Coronary artery (tissue), 2 donors: ENCODE data around the gene RNF208.
"Not testable (repeated sequence)": the region's sequence is repeated elsewhere in the genome, so short reads cannot be mapped to it uniquely, and the experiment has no call there.

ENCODE experiments used
- DNase-seq: peaks from one replicate; pipeline ENCODE4 v3.0.0-alpha.2; 2017; ENCODE audit warnings: low spot score
- H3K27ac ChIP-seq, 2 donors: fragments of 200-600 bp; sonication (generic); one replicate each; pipeline ENCODE4 v1.5.1; 2016 to 2019
- H3K4me3 ChIP-seq: fragments of 200-600 bp; sonication (generic); 2 replicates; pipeline ENCODE4 v1.5.1; 2016; ENCODE audit warnings: mild to moderate bottlenecking, moderate library complexity
- TF ChIP-seq, protein P1 (sequence below): fragments of 200-600 bp; sonication (generic); IDR thresholded peaks from one replicate; pipeline ENCODE4 v1.5.1; 2019; ENCODE audit warnings: antibody characterized with exemption

The RNF208 gene

DNA sequence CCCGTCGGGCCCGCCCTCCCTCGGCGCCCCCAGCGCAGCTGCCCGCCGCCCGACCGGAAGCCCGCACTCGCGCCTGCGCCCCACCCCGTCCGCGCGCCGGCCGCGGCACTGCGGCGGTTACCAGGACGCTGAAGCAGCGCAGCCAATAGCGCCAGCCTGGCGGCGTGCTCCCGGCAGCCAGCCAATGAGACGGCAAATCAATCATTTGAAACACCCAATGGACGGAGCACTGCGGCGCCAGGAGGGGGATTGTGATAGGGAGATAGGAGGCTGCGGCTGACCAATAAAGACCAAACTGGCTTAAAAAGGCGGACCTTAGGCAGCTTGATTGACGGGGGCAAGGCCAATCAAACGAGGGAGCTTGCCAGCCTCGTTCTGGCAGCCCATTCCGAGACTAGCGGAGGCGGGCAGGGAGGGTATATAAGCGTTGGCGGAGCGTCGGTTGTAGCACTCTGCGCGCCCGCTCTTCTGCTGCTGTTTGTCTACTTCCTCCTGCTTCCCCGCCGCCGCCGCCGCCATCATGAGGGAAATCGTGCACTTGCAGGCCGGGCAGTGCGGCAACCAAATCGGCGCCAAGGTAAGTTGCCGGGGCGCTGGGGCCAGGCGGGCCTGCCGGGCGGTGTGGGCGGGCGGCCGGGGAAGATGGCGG, 18.9 kb upstream of the RNF208 start, which contains the start of gene TUBB4B:
Gene TUBB4B, plus strand, starts transcription at position 447 of the 649 bp plus-strand sequence. Its CDS starts 74 bp downstream, at position 521.
- Histone ChIP-seq H3K4me3 (peak within 1 kb of the TSS; percentile 99), H3K27ac (peak within 1 kb of the TSS; percentile 89 to 100)
- TF ChIP-seq, protein P1, sequence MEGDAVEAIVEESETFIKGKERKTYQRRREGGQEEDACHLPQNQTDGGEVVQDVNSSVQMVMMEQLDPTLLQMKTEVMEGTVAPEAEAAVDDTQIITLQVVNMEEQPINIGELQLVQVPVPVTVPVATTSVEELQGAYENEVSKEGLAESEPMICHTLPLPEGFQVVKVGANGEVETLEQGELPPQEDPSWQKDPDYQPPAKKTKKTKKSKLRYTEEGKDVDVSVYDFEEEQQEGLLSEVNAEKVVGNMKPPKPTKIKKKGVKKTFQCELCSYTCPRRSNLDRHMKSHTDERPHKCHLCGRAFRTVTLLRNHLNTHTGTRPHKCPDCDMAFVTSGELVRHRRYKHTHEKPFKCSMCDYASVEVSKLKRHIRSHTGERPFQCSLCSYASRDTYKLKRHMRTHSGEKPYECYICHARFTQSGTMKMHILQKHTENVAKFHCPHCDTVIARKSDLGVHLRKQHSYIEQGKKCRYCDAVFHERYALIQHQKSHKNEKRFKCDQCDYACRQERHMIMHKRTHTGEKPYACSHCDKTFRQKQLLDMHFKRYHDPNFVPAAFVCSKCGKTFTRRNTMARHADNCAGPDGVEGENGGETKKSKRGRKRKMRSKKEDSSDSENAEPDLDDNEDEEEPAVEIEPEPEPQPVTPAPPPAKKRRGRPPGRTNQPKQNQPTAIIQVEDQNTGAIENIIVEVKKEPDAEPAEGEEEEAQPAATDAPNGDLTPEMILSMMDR = no peak
- peak; percentile 99 for DNase-seq

DNA sequence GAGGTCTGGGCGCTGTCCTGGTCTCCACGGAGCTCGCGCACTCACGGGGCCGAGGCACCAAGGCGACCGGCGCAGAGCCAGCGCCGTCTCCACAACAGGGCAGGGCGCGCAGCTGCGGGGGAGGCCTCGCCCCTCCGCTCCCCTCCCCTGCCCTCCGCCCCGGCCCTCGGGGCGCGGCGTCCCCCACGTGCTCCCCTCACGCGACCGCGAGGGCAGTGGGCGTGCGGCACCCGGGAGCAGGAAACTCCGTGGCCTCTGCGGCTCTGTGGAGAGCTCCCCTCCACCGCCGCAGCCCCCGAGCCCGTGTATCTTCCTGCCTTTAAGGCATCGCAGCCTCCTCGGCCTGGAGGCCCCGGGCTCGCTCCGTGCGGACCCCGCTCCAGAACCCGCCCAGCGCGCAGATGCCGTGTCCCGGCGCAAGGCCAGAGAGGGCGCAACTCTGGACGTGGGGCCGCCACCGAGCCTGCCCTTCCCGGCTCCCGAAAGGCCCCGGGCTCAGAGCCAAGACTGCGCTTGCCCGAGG, 18.3 kb upstream of the RNF208 start:
- H3K4me3 ChIP-seq = peak overlapping the region; percentile 84

DNA sequence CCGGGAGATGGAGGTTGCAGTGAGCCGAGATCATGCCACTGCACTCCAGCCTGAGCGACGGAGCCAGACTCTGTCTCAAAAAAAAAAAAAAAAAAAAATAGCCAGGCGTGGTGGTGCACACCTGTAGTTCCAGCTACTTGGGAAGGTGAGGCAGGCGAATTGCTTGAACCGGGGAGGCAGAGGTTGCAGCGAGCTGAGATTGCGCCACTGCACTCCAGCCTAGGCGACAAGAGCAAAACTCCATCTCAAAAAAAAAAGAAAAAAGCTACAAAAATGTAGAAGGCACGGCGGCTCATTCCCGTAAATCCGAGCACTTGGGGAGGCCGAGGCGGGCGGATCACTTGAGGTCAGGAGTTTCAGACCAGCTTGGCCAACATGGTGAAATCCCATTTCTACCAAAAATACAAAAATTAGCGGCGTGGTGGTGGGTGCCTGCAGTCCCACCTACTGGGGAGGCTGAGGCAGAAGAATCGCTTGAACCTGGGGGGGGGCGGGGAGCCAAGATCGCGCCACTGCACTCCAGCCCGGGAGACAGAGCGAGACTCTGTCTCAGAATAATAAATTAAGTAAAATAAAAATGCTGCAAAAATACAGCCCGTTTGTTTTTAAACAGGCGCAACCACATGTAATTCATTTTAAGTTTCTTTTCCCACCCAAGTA, 17.6 kb upstream of the RNF208 start:
- peak overlapping the region; percentile 84 for H3K4me3 ChIP-seq
- DNase-seq = not testable (repeated sequence)
- peak overlapping the region; percentile 81 to 100 for H3K27ac ChIP-seq

More for the DNA sequence above, 18.3 kb upstream of the RNF208 start:
- H3K27ac ChIP-seq = peak overlapping the region; percentile 81 to 100
- DNase-seq = peak; percentile 88
- TF ChIP-seq, protein P1 = no peak

DNA sequence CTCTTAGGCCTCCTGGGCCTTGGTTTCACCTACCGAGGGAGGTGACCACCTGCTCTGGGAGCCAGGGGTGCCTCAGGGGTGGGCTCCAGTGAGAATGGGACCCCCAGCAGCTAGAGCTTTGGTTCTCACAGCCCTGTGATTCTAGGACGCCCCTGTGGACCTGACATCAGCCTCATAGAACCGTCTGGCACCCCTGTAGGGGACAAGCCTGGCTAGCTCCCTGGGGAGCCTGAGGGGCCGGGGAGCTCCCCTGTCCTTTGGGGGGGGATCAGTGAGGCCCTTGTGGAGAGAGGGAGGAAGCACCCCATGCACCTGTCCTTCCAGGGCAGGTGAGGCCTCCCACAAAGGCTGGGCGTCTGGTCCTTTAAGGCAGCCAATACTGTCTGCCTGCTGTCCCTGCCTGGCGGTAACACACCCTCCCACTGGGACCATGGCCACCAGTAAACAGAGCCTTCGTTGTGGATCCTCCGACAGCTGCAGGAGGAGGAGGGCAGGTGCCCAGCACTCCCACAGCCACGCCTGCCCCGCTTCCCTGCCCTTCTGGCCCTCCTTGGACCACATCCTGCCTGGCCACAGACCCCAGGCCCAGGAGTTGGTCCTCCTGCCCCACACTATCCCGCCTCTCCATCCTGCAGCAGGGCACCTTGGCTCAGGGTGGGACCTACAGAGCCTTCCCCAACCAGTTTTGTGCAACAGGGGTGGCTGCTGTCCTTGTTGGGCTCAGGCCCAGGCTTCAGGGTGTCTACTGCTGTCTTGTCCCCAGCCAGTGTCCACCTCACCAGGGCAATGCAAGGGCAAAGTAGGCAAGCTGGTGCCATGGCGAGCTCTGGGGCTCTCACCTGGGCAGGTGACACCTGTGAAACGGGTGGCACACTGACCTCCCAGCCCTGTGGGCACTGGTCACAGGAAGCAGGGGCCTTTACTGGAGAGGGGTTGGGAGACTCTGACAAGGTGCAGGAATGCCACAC, 16.0 kb upstream of the RNF208 start:
- TF ChIP-seq, protein P1 = no peak
- Histone ChIP-seq H3K4me3 (no peak overlapping the region), H3K27ac (no peak overlapping the region)
- DNase-seq = no peak

DNA sequence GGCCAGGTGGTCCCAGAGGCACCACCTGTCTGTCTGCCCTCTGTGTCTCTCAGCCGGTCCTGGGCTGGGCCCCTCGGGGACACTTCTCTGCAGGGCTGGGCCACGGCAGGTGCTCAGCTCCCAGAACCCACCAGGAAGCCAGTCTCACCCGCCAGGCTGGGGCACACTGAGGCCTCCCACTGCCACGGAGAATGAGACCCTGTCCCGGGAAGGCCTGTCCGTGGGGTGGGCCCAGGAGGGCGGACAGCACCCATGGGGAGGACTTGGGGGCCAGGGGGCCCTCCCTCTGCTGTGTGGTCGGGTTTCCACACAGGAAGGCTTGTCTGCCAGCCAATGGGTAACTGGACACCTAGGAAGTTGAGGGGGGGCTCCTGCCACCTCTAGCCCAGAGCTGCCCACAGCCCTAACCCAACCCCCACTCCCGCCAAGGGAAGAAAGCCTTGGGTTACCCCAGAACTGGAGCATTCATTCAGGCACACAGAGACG, 14.9 kb upstream of the RNF208 start:
- H3K4me3 ChIP-seq = peak overlapping the region; percentile 51
- DNase-seq = no peak
- H3K27ac ChIP-seq = no peak overlapping the region
- TF ChIP-seq, protein P1 = no peak

DNA sequence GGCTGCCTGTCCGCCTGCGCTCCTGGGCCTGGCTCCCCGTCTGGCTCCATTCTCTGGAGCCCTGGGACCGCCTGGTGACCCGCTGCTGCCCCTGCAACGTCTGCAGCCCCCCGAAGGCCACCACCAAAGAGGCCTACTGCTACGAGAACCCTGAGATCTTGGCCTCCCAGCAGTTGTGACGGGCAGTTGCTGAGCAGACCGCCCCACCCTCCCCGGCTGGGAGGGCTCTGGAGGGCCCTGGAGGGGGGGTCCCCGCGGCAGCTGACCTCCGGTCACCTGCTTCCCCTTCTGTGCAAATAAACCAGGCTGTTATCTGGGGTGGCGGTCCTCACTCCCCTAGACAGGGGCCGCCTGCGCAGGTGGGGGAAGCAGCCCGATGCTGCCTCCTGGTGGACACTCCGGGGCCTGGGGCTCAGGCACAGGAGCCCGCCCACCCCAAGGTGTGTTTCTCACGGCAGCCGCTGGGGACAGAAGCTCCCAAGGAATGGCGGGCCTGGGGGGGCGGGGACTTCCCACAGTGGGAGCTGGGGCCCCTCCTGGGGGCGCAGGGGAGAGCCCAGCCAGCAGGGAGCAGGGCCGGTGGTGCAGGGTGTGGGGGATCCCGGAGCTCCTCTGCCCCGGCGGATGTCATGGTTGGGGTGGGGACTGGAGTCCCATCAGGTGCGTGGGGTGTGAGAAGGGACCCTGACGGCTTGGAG, 14.3 kb upstream of the RNF208 start:
- H3K27ac ChIP-seq = no peak overlapping the region
- H3K4me3 ChIP-seq = peak overlapping the region; percentile 51
- peak; percentile 86 for DNase-seq
- TF ChIP-seq, protein P1 = peak; percentile 99
